SK-N-SH (cell line): ENCODE results near the gene NOD1. TPM values are rescaled to one million over a fixed set of nuclear protein-coding genes. Genes with fewer than 3 reads are reported as not detected.

Source experiments
- CTCF ChIA-PET: fragments of 300-600, 350-600 bp; formaldehyde crosslinking; extraction: SDS; loops from one replicate; lab custom pipeline; 2021; lab: Yijun Ruan, JAX
- POLR2A ChIA-PET: fragments of 350-600 bp; sonication (Branson Sonifier 250); formaldehyde crosslinking; extraction: SDS; loops from one replicate; lab custom pipeline; 2020; ENCODE audit warnings: antibody characterized with exemption, inconsistent platforms; lab: Yijun Ruan, JAX
- DNase-seq: peaks from one replicate; pipeline ENCODE4 v3.0.0; 2012
- H2AFZ ChIP-seq: fragments of 200-600 bp; sonication (generic); 2 replicates; pipeline ENCODE4 v1.8.1; 2016; ENCODE audit warnings: antibody characterized with exemption, mild to moderate bottlenecking, low read depth
- H3F3A ChIP-seq: fragments of 200-600 bp; sonication (generic); replicated peaks from 2 replicates; pipeline ENCODE3; 2016; ENCODE audit warnings: antibody characterized with exemption, mild to moderate bottlenecking; ENCODE audit not compliant: insufficient read depth
- H3K27ac ChIP-seq, 2 experiments: fragments of 200-500 bp in 1 of 2; fragments of 200-600 bp in 1 of 2; sonication (Bioruptor generic) in 1 of 2; sonication (generic), shearing (Covaris generic) in 1 of 2; 2 replicates each; pipeline versions ENCODE4 v1.5.1 to v1.6.1; 2014 to 2016; ENCODE audit warnings: low read depth in 2 of 2, inconsistent platforms in 1 of 2, low read length in 1 of 2, mild to moderate bottlenecking in 1 of 2, mixed read lengths in 1 of 2
- H3K27me3 ChIP-seq: fragments of 200-600 bp; sonication (generic), shearing (Covaris generic); 2 replicates; pipeline ENCODE4 v1.6.1; 2016; ENCODE audit warnings: mixed run types; ENCODE audit not compliant: insufficient read depth
- H3K36me3 ChIP-seq, 2 experiments: fragments of 200-500 bp in 1 of 2; fragments of 200-600 bp in 1 of 2; sonication (Bioruptor generic) in 1 of 2; sonication (generic) in 1 of 2; replicated peaks in 1 of 2; 2 replicates each; pipeline versions ENCODE3 to v1.5.1; 2014 to 2016; ENCODE audit warnings: low read length in 1 of 2, mild to moderate bottlenecking in 1 of 2; ENCODE audit not compliant: insufficient read depth in 2 of 2, control insufficient read depth in 1 of 2
- H3K4me1 ChIP-seq, 2 experiments: fragments of 200-500 bp in 1 of 2; fragments of 200-600 bp in 1 of 2; sonication (Bioruptor generic) in 1 of 2; sonication (generic), shearing (Covaris generic) in 1 of 2; 2 replicates each; pipeline versions ENCODE4 v1.5.1 to v1.6.1; 2014 to 2016; ENCODE audit warnings: low read depth in 1 of 2, low read length in 1 of 2, mixed run types in 1 of 2; ENCODE audit not compliant: insufficient read depth in 2 of 2, control insufficient read depth in 1 of 2
- H3K4me2 ChIP-seq: fragments of 200-600 bp; sonication (generic), shearing (Covaris generic); 2 replicates; pipeline ENCODE4 v1.6.1; 2017; ENCODE audit warnings: mixed run types
- H3K4me3 ChIP-seq, 2 experiments: fragments of 200-500 bp in 1 of 2; fragments of 200-600 bp in 1 of 2; sonication (Bioruptor generic) in 1 of 2; sonication (generic), shearing (Covaris generic) in 1 of 2; 2 replicates each; pipeline versions ENCODE4 v1.5.1 to v1.8.1; 2014 to 2016; ENCODE audit warnings: low read depth in 2 of 2, inconsistent platforms in 1 of 2, low read length in 1 of 2, mild to moderate bottlenecking in 1 of 2, mixed read lengths in 1 of 2, moderate library complexity in 1 of 2
- H3K79me2 ChIP-seq: fragments of 200-600 bp; sonication (generic); 2 replicates; pipeline ENCODE4 v1.8.1; 2017; ENCODE audit warnings: mild to moderate bottlenecking; ENCODE audit not compliant: insufficient read depth
- H3K9ac ChIP-seq: fragments of 200-600 bp; sonication (generic); 2 replicates; pipeline ENCODE4 v1.6.1; 2017; ENCODE audit warnings: mixed run types
- H3K9me2 ChIP-seq: fragments of 200-600 bp; sonication (generic); 2 replicates; pipeline ENCODE4 v1.6.1; 2017; ENCODE audit warnings: mixed run types
- H3K9me3 ChIP-seq: fragments of 200-600 bp; sonication (generic); 2 replicates; pipeline ENCODE4 v1.6.1; 2017; ENCODE audit warnings: mixed run types, mild to moderate bottlenecking, moderate library complexity
- H4K20me1 ChIP-seq: fragments of 200-600 bp; sonication (generic); 2 replicates; pipeline ENCODE4 v1.6.1; 2017; ENCODE audit warnings: mild to moderate bottlenecking, mixed run types; ENCODE audit not compliant: insufficient read depth
- CHD2 ChIP-seq: fragments of 150-350 bp; IDR thresholded peaks from 2 replicates; pipeline ENCODE4 v1.6.1; 2018; ENCODE audit warnings: low read length; ENCODE audit not compliant: partially characterized antibody
- CTCF ChIP-seq: fragments of 200-600 bp; sonication (generic); IDR thresholded peaks from 2 replicates; pipeline ENCODE4 v1.6.1; 2017; ENCODE audit warnings: antibody characterized with exemption, mild to moderate bottlenecking, moderate library complexity
- FOSL2 ChIP-seq: IDR thresholded peaks from 2 replicates; pipeline ENCODE4 v1.4.0; 2012; ENCODE audit warnings: low read depth, mild to moderate bottlenecking, moderate library complexity, borderline replicate concordance
- MAX ChIP-seq: IDR thresholded peaks from 2 replicates; pipeline ENCODE4 v1.4.0; 2012; ENCODE audit warnings: low read depth
- NFIC ChIP-seq: IDR thresholded peaks from 2 replicates; pipeline ENCODE4 v1.4.0; 2012; ENCODE audit warnings: borderline replicate concordance
- RCOR1 ChIP-seq: fragments of 150-350 bp; IDR thresholded peaks from 2 replicates; pipeline ENCODE4 v1.6.1; 2017; ENCODE audit warnings: antibody characterized with exemption, low read length
- WGBS: methylation state at CpG from one replicate; pipeline ENCODE4 v1.1.6; 2017; ENCODE audit warnings: low lambda C conversion rate; 5-methylcytosine and 5-hydroxymethylcytosine counted together
- polyA plus RNA-seq, 3 experiments: library from polyadenylated mRNA; depleted of rRNA; stranded (reverse); fragments of >200 nt; gene quantifications; 2 replicates each; pipeline ENCODE4 v1.2.3, GENCODE V29; 2012

The NOD1 gene
- polyA plus RNA-seq, 1 of the 3 experiments (the other 2 are of a cell fraction) = 5.5 TPM

GRCh38 chr7:30466266-30466665 lies 12.3 kb downstream of the NOD1 start:
- CTCF ChIA-PET = interaction anchor here (1.6 to 2.1 kb wide), 3 partner anchors 12 to 70 kb away, joined by 3 to 6 read pairs (median 6); partner anchors contain the start of gene NOD1
- 86% methylated on average over 4 of the region's 4 CpGs for WGBS
- Histone ChIP-seq H3K4me2 (no peak overlapping the region), H3K27me3 (no peaks in the 10 kb centered on the region), H3K27ac (peak overlapping the region in 1 of 2 experiments; percentile 80; a peak in 2 of 4 replicates), H3K36me3 (peaks cover 0 to 2% of the 10 kb centered on the region in 2 experiments), H3K9ac (no peak overlapping the region), H3K9me2 (no peaks in the 10 kb centered on the region), H3K4me3 (no peak overlapping the region), H3K4me1 (peaks cover 14 to 68% of the 10 kb centered on the region in 2 experiments), H4K20me1 (no peaks in the 10 kb centered on the region), H3F3A (no peaks in the 10 kb centered on the region), H3K79me2 (peaks cover 26% of the 10 kb centered on the region), H2AFZ (no peak overlapping the region), H3K9me3 (no peaks in the 10 kb centered on the region)
- no peak for DNase-seq
- POLR2A ChIA-PET = interaction anchor here (1.8 kb wide), 1 partner anchor 12 kb away, joined by 13 read pairs; the partner anchor contains the start of gene NOD1
- TF ChIP-seq CHD2 (peak; percentile 29), RCOR1 (0 out of 2 replicates have a peak, but pooled peaks have one; percentile 13), NFIC (no peak)

- POLR2A ChIA-PET = interaction anchor here (1.8 kb wide), 1 partner anchor 12 kb away, joined by 13 read pairs; the partner anchor contains the start of gene NOD1
These were observed 12.8 kb downstream of the NOD1 start for GRCh38 chr7:30465811-30466180.

More at GRCh38 chr7:30465811-30466180, 12.8 kb downstream of the NOD1 start:
- Histone ChIP-seq H3F3A (no peaks in the 10 kb centered on the region), H4K20me1 (no peaks in the 10 kb centered on the region)
- 75% methylated on average over 2 of the region's 2 CpGs for WGBS
- TF ChIP-seq MAX (no peak), CTCF (no peak), FOSL2 (no peak)
- TF ChIP-seq, all 33 proteins: peak for 0
- Histone ChIP-seq H3K9me2 (no peaks in the 10 kb centered on the region), H3K27me3 (no peaks in the 10 kb centered on the region), H3K4me3 (no peak overlapping the region), H3K9me3 (no peaks in the 10 kb centered on the region), H3K79me2 (peaks cover 26% of the 10 kb centered on the region), H3K27ac (peak overlapping the region in 1 of 2 experiments; percentile 80; a peak in 2 of 4 replicates), H3K36me3 (peaks cover 0 to 2% of the 10 kb centered on the region in 2 experiments), H3K9ac (no peak overlapping the region), H2AFZ (no peak overlapping the region), H3K4me2 (no peak overlapping the region), H3K4me1 (peaks cover 11 to 66% of the 10 kb centered on the region in 2 experiments)
- CTCF ChIA-PET = interaction anchor here (0.7 to 2.1 kb wide), 6 partner anchors 12 to 99 kb away, joined by 3 to 6 read pairs (median 4); partner anchors contain the start of gene NOD1
- DNase-seq = no peak
